ENCODE measurements around the gene AUNIP. TPM values are rescaled to one million over a fixed set of nuclear protein-coding genes. Genes with fewer than 3 reads are reported as not detected.

Gene AUNIP
- polyA plus RNA-seq, 3 donors: 0.19 to 0.44 (median 0.44) TPM

DNA sequence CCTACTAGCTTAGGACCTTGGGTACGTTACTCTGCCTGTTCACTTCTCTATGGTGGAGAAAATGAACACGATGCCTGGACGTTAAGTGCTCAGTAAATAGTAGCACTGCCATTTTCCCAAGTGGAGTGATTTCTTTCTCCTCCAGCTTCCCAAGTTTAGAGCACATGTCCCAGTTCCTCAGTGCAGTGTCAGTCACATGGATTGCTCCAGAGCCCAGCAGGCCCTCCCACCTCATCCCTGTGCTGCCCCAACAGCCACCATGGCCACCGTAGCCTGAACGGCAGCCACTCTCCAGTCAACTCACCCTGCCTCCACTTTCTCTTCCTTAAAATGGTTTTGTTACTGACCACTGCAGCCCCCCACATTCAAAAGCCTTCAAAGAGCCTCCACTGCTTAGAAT is 38.5 kb upstream of the AUNIP start:
- H3K27ac Mint-ChIP-seq: peak overlapping the region in 4 of 7 donors; percentile 35 to 68 (median 60)
- H3K9me3 Mint-ChIP-seq: no peaks in the 10 kb centered on the region
- H3K4me1 Mint-ChIP-seq: peaks cover 12% of the 10 kb centered on the region
- H3K36me3 Mint-ChIP-seq: peaks cover 18 to 40% of the 10 kb centered on the region in 2 donors
- Histone ChIP-seq H3K79me2 (ENCODE audit: insufficient read depth, low read length) (peaks cover 33% of the 10 kb centered on the region), H3K4me3 (replicated peaks in 1 of 3; ENCODE audit: low read depth in 2 of 3, low read length in 3 of 3) (no peak overlapping the region), H3K27ac (ENCODE audit: low read depth in 1 of 2, low read length in 2 of 2) (no peak overlapping the region), H3K36me3 (replicated peaks in 1 of 2; ENCODE audit: control insufficient read depth in 1 of 2, insufficient read depth in 2 of 2, low read length in 2 of 2) (peaks cover 0 to 43% of the 10 kb centered on the region in 2 donors), H3K9ac (ENCODE audit: insufficient read depth, low read length, poor library complexity, severe bottlenecking) (no peak overlapping the region), H2AFZ (ENCODE audit: insufficient read depth, low read depth, low read length, poor library complexity, severe bottlenecking) (no peak overlapping the region), H3K27me3 (ENCODE audit: control insufficient read depth in 2 of 2, insufficient read depth in 2 of 2, low read length in 2 of 2) (no peaks in the 10 kb centered on the region), H3K4me1 (ENCODE audit: control insufficient read depth in 1 of 2, insufficient read depth in 2 of 2, low read length in 2 of 2) (peaks cover 10% of the 10 kb centered on the region in 2 donors), H4K20me1 (ENCODE audit: insufficient read depth, low read length) (no peaks in the 10 kb centered on the region), H3K9me3 (replicated peaks in 1 of 2; ENCODE audit: control insufficient read depth in 1 of 2, insufficient read depth in 1 of 2, low read length in 2 of 2) (no peaks in the 10 kb centered on the region), H3K4me2 (replicated peaks; ENCODE audit: extremely low read depth, low read length, poor library complexity, severe bottlenecking) (no peak overlapping the region)
- H3K27me3 Mint-ChIP-seq (ENCODE audit: low read depth in 3 of 3): no peaks in the 10 kb centered on the region
- DNase-seq: no peak
- WGBS (ENCODE audit: insufficient coverage): 52% methylated on average over 5 of the region's 5 CpGs
- TF ChIP-seq, protein P1, sequence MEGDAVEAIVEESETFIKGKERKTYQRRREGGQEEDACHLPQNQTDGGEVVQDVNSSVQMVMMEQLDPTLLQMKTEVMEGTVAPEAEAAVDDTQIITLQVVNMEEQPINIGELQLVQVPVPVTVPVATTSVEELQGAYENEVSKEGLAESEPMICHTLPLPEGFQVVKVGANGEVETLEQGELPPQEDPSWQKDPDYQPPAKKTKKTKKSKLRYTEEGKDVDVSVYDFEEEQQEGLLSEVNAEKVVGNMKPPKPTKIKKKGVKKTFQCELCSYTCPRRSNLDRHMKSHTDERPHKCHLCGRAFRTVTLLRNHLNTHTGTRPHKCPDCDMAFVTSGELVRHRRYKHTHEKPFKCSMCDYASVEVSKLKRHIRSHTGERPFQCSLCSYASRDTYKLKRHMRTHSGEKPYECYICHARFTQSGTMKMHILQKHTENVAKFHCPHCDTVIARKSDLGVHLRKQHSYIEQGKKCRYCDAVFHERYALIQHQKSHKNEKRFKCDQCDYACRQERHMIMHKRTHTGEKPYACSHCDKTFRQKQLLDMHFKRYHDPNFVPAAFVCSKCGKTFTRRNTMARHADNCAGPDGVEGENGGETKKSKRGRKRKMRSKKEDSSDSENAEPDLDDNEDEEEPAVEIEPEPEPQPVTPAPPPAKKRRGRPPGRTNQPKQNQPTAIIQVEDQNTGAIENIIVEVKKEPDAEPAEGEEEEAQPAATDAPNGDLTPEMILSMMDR (IDR thresholded peaks at IDR 0.05): no peak
- H3K4me3 Mint-ChIP-seq: no peak overlapping the region
- intact Hi-C loops (cut with micrococcal nuclease): loop anchor here in 1 of 2 donors (2.0 kb wide), 1 partner anchor 101 kb away; the partner anchor contains the start of gene PAFAH2

DNA sequence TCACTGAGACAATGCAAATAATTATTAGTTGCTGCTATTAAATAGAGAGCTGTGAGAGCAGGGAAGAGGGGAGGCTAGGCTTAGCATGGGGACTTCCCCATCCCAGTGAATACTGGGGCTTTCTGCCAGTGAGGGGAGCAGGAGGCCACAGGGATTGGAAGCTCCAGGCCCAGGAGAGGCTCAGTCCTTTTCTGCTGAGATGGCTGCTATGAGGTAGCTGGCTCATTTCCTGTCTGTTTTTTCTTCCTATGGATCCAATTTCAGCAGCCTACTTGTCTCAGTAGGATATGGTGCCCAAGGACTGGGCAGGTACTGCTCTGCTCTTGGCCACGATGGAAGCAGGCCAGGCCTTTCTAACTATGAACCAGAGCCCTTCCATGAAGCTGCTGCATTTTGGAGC is 37.0 kb upstream of the AUNIP start:
- Mint-ChIP-seq H3K36me3 (peaks cover 18 to 34% of the 10 kb centered on the region in 2 donors), H3K27me3 (ENCODE audit: low read depth in 3 of 3) (no peaks in the 10 kb centered on the region), H3K27ac (peak overlapping the region in 2 of 7 donors; percentile 6 to 58), H3K9me3 (no peaks in the 10 kb centered on the region), H3K4me3 (no peak overlapping the region), H3K4me1 (peaks cover 20% of the 10 kb centered on the region)
- H3K27me3 ChIP-seq (ENCODE audit: control insufficient read depth in 2 of 2, insufficient read depth in 2 of 2, low read length in 2 of 2): no peaks in the 10 kb centered on the region
- H3K9me3 ChIP-seq (replicated peaks in 1 of 2; ENCODE audit: control insufficient read depth in 1 of 2, insufficient read depth in 1 of 2, low read length in 2 of 2): no peaks in the 10 kb centered on the region
- no peaks in the 10 kb centered on the region for H4K20me1 ChIP-seq (ENCODE audit: insufficient read depth, low read length)
- intact Hi-C loops (cut with micrococcal nuclease): no loop called here
- WGBS (ENCODE audit: insufficient coverage): 93% methylated on average over 1 of the region's 1 CpG
- peaks cover 18% of the 10 kb centered on the region for H3K79me2 ChIP-seq (ENCODE audit: insufficient read depth, low read length)
- peaks cover 15 to 19% of the 10 kb centered on the region in 2 donors for H3K4me1 ChIP-seq (ENCODE audit: control insufficient read depth in 1 of 2, insufficient read depth in 2 of 2, low read length in 2 of 2)
- H3K9ac ChIP-seq (ENCODE audit: insufficient read depth, low read length, poor library complexity, severe bottlenecking): no peak overlapping the region
- TF ChIP-seq, protein P1 (IDR thresholded peaks at IDR 0.05): no peak
- DNase-seq: no peak
- peaks cover 0 to 39% of the 10 kb centered on the region in 2 donors for H3K36me3 ChIP-seq (replicated peaks in 1 of 2; ENCODE audit: control insufficient read depth in 1 of 2, insufficient read depth in 2 of 2, low read length in 2 of 2)
- peak overlapping the region in 1 of 2 donors; percentile 34 for H3K27ac ChIP-seq (ENCODE audit: low read depth in 1 of 2, low read length in 2 of 2)
- H2AFZ ChIP-seq (ENCODE audit: insufficient read depth, low read depth, low read length, poor library complexity, severe bottlenecking): peak overlapping the region; percentile 65
- no peak overlapping the region for H3K4me2 ChIP-seq (replicated peaks; ENCODE audit: extremely low read depth, low read length, poor library complexity, severe bottlenecking)
- no peak overlapping the region for H3K4me3 ChIP-seq (replicated peaks in 1 of 3; ENCODE audit: low read depth in 2 of 3, low read length in 3 of 3)
